ENCODE results near the gene CADPS2. TPM values are rescaled to one million over a fixed set of nuclear protein-coding genes. Genes with fewer than 3 reads are reported as not detected.

The CADPS2 gene
- total and polyA plus RNA-seq, 2 donors (not counting 3 experiments of a cell fraction or from before 2014, with no cell fraction given): 9.5 to 22.6 TPM

DNA sequence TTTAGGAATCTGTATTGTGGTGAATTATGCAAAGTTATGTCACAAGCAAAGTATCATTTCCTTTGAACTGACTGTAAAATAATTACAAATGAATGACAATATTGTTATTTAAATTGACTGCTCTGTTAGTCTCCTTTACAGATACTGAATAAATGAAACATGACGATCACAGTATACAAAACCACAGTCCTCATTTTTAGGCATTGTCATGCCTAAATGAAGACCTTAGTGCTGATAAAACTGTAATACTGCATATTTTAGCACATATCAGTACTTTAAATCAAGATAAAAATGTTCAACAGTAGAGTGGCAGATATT lies 542.0 kb downstream of the CADPS2 start:
- no peaks in the 10 kb centered on the region for H3K9me1 ChIP-seq (replicated peaks; ENCODE audit: control insufficient read depth, extremely low read depth, insufficient read depth, low read length)
- no peak overlapping the region for H3K4me3 ChIP-seq (replicated peaks in 1 of 3; ENCODE audit: insufficient read depth in 1 of 3, low read depth in 1 of 3, low read length in 3 of 3)
- no peak overlapping the region for H2AFZ ChIP-seq (ENCODE audit: low read depth, low read length)
- H4K20me1 ChIP-seq (replicated peaks; ENCODE audit: control insufficient read depth, extremely low read depth, insufficient read depth, low read length): no peaks in the 10 kb centered on the region
- no peak for TF ChIP-seq POLR2A (IDR thresholded peaks at IDR 0.05; ENCODE audit: low read depth, low read length)
- no peak for TF ChIP-seq JUN (IDR thresholded peaks at IDR 0.05; ENCODE audit: borderline replicate concordance, insufficient read depth, insufficient read length, low read depth)
- no peak for TF ChIP-seq MYC (IDR thresholded peaks at IDR 0.05; ENCODE audit: low read depth, low read length)
- H3K9ac ChIP-seq (replicated peaks; ENCODE audit: extremely low read depth, insufficient read depth, low read length): no peak overlapping the region
- BruUV-seq (replicated peaks): no TSS peak
- no peaks in the 10 kb centered on the region for H3K79me2 ChIP-seq (ENCODE audit: control insufficient read depth, insufficient read depth, low read length)
- CTCF ChIA-PET: no interaction called here
- intact Hi-C loops (cut with micrococcal nuclease) (no loop called here), dilution Hi-C loops (cut with MboI; ENCODE audit: extremely low pct_ligation_motif_present, low sequenced_read_pairs) (no loop called here)
- H3K27ac ChIP-seq (ENCODE audit: insufficient read depth, low read depth, low read length): no peak overlapping the region
- DNase-seq (ENCODE audit: low read depth, low spot score) (no peak), FAIRE-seq (no peak)
- H3K4me2 ChIP-seq (ENCODE audit: insufficient read depth, low read length): no peak overlapping the region
- POLR2A ChIA-PET: no interaction called here
- no peaks in the 10 kb centered on the region for H3K36me3 ChIP-seq (ENCODE audit: control insufficient read depth in 2 of 2, extremely low read depth in 1 of 2, insufficient read depth in 2 of 2, low read length in 2 of 2)
- H3K9me3 ChIP-seq (replicated peaks; ENCODE audit: control insufficient read depth, insufficient read depth, low read length): no peaks in the 10 kb centered on the region
- H3K4me1 ChIP-seq (ENCODE audit: control insufficient read depth, extremely low read depth, insufficient read depth, low read length): no peaks in the 10 kb centered on the region
- H3K27me3 ChIP-seq (ENCODE audit: control insufficient read depth in 2 of 2, insufficient read depth in 2 of 2, low read length in 2 of 2): no peaks in the 10 kb centered on the region

GRCh38 chr7:122343601-122344302 lies 542.5 kb downstream of the CADPS2 start:
- H3K9me3 ChIP-seq (replicated peaks; ENCODE audit: control insufficient read depth, insufficient read depth, low read length): no peaks in the 10 kb centered on the region
- intact Hi-C loops (cut with micrococcal nuclease): no loop called here
- CTCF ChIA-PET: no interaction called here
- no peak overlapping the region for H3K4me3 ChIP-seq (replicated peaks in 1 of 3; ENCODE audit: insufficient read depth in 1 of 3, low read depth in 1 of 3, low read length in 3 of 3)
- POLR2A ChIA-PET: no interaction called here
- FAIRE-seq: no peak
- no peak for DNase-seq (ENCODE audit: low read depth, low spot score)
- H3K27ac ChIP-seq (ENCODE audit: insufficient read depth, low read depth, low read length): no peak overlapping the region
- no TSS peak for BruUV-seq (replicated peaks)
- no peaks in the 10 kb centered on the region for H3K9me1 ChIP-seq (replicated peaks; ENCODE audit: control insufficient read depth, extremely low read depth, insufficient read depth, low read length)
- no peak overlapping the region for H2AFZ ChIP-seq (ENCODE audit: low read depth, low read length)
- H3K9ac ChIP-seq (replicated peaks; ENCODE audit: extremely low read depth, insufficient read depth, low read length): no peak overlapping the region
- dilution Hi-C loops (cut with MboI; ENCODE audit: extremely low pct_ligation_motif_present, low sequenced_read_pairs): no loop called here
- no peaks in the 10 kb centered on the region for H3K79me2 ChIP-seq (ENCODE audit: control insufficient read depth, insufficient read depth, low read length)
- no peak overlapping the region for H3K4me2 ChIP-seq (ENCODE audit: insufficient read depth, low read length)
- H3K36me3 ChIP-seq (ENCODE audit: control insufficient read depth in 2 of 2, extremely low read depth in 1 of 2, insufficient read depth in 2 of 2, low read length in 2 of 2): no peaks in the 10 kb centered on the region
- no peaks in the 10 kb centered on the region for H3K4me1 ChIP-seq (ENCODE audit: control insufficient read depth, extremely low read depth, insufficient read depth, low read length)
- H4K20me1 ChIP-seq (replicated peaks; ENCODE audit: control insufficient read depth, extremely low read depth, insufficient read depth, low read length): no peaks in the 10 kb centered on the region
- no peaks in the 10 kb centered on the region for H3K27me3 ChIP-seq (ENCODE audit: control insufficient read depth in 2 of 2, insufficient read depth in 2 of 2, low read length in 2 of 2)
- TF ChIP-seq, protein P1, sequence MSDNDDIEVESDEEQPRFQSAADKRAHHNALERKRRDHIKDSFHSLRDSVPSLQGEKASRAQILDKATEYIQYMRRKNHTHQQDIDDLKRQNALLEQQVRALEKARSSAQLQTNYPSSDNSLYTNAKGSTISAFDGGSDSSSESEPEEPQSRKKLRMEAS (IDR thresholded peaks at IDR 0.05; ENCODE audit: insufficient read depth, insufficient read length): no peak
- TF ChIP-seq, protein P2, sequence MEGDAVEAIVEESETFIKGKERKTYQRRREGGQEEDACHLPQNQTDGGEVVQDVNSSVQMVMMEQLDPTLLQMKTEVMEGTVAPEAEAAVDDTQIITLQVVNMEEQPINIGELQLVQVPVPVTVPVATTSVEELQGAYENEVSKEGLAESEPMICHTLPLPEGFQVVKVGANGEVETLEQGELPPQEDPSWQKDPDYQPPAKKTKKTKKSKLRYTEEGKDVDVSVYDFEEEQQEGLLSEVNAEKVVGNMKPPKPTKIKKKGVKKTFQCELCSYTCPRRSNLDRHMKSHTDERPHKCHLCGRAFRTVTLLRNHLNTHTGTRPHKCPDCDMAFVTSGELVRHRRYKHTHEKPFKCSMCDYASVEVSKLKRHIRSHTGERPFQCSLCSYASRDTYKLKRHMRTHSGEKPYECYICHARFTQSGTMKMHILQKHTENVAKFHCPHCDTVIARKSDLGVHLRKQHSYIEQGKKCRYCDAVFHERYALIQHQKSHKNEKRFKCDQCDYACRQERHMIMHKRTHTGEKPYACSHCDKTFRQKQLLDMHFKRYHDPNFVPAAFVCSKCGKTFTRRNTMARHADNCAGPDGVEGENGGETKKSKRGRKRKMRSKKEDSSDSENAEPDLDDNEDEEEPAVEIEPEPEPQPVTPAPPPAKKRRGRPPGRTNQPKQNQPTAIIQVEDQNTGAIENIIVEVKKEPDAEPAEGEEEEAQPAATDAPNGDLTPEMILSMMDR (IDR thresholded peaks at IDR 0.05; ENCODE audit: extremely low read depth in 1 of 2, insufficient read depth in 1 of 2, low read depth in 1 of 2, low read length in 2 of 2): no peak
- TF ChIP-seq MYC (IDR thresholded peaks at IDR 0.05; ENCODE audit: low read depth, low read length) (no peak), EZH2 (IDR thresholded peaks at IDR 0.05; ENCODE audit: borderline replicate concordance, low read depth, low read length, severe bottlenecking) (no peak), POLR2A (IDR thresholded peaks at IDR 0.05; ENCODE audit: low read depth, low read length) (no peak), POLR2AphosphoS5 (IDR thresholded peaks at IDR 0.05; ENCODE audit: insufficient read depth, low read depth, low read length) (no peak), GATA2 (IDR thresholded peaks at IDR 0.05; ENCODE audit: insufficient read depth, insufficient read length, low read depth, low read length) (no peak), FOS (IDR thresholded peaks at IDR 0.05; ENCODE audit: borderline replicate concordance, insufficient read depth, low read length) (no peak), JUN (IDR thresholded peaks at IDR 0.05; ENCODE audit: borderline replicate concordance, insufficient read depth, insufficient read length, low read depth) (no peak)
